Left lung (tissue), 10 donors: ENCODE measurements around the gene RWDD1. TPM values are rescaled to one million over a fixed set of nuclear protein-coding genes. Genes with fewer than 3 reads are reported as not detected.

Experiments
- ATAC-seq: fragments of 200-7000 bp; cut with Tn5 transposase; one replicate; pipeline ENCODE4 v1.9.1; 2020; ENCODE audit warnings: moderate library complexity
- DNase-seq, 4 donors: peaks; one replicate each; pipeline ENCODE4 v3.0.0-alpha.2; 2013 to 2020
- H3K27ac ChIP-seq, 2 donors: fragments of 200-600 bp; sonication (generic) in 1 of 2; one replicate each; pipeline versions ENCODE4 v1.5.0 to v1.8.0; 2020 to 2021
- H3K27me3 ChIP-seq, 2 donors: fragments of 200-600 bp; sonication (generic) in 1 of 2; one replicate each; pipeline versions ENCODE4 v1.5.0 to v1.8.0; 2020 to 2021
- H3K36me3 ChIP-seq, 2 donors: fragments of 200-600 bp; sonication (generic) in 1 of 2; one replicate each; pipeline versions ENCODE4 v1.5.0 to v1.8.0; 2020 to 2021
- H3K4me1 ChIP-seq, 2 donors: fragments of 200-600 bp; one replicate each; pipeline ENCODE4 v1.8.0; 2021
- H3K4me3 ChIP-seq, 2 donors: fragments of 200-600 bp; sonication (generic) in 1 of 2; one replicate each; pipeline versions ENCODE4 v1.5.0 to v1.8.0; 2020 to 2021; ENCODE audit warnings: mild to moderate bottlenecking in 1 of 2
- H3K9me3 ChIP-seq, 2 donors: fragments of 200-600 bp; sonication (generic) in 1 of 2; one replicate each; pipeline versions ENCODE4 v1.5.0 to v1.8.0; 2020 to 2021
- intact Hi-C, 2 donors: fragments of 100-400 bp; cut with DNase I; formaldehyde crosslinking; loops; one replicate each; pipeline versions ENCODE4 v1.11.2 to v1.14.2; 2022
- polyA plus RNA-seq, 6 donors: library from polyadenylated mRNA; unstranded; fragments of 120-200 nt; gene quantifications; one replicate each; pipeline ENCODE4 v1.2.1, GENCODE V29; 2013; ENCODE audit not compliant: insufficient read length in 6 of 6
- total RNA-seq, 2 donors: library from RNA; stranded (reverse); fragmentation: NEBNext Ultra II Directional; extraction: Animal tissue kit (Norgen Biotek cat#: 25700); gene quantifications; one replicate each; pipeline ENCODE4 v1.2.1, GENCODE V29; 2021
- TF ChIP-seq, protein P1 (sequence below), 2 donors: fragments of 200-600 bp; sonication (generic) in 1 of 2; IDR thresholded peaks; one replicate each; pipeline versions ENCODE4 v1.5.0 to v1.8.0; 2021; ENCODE audit warnings: antibody characterized with exemption in 2 of 2
- donor health status: DM: no; HTN: yes; CAD: no.
- donor health status: DM: no; HTN: no; CAD: no.

RWDD1 gene
- total and polyA plus RNA-seq, 8 donors, result 37.0 to 92.4 (median 78.7) TPM

- intact Hi-C loops, result no loop called here
- Histone ChIP-seq H3K4me1 (peaks cover 0 to 6% of the 10 kb centered on the region in 2 donors), H3K9me3 (no peaks in the 10 kb centered on the region), H3K27me3 (no peaks in the 10 kb centered on the region), H3K4me3 (no peak overlapping the region), H3K36me3 (no peaks in the 10 kb centered on the region), H3K27ac (no peak overlapping the region)
- TF ChIP-seq, protein P1, sequence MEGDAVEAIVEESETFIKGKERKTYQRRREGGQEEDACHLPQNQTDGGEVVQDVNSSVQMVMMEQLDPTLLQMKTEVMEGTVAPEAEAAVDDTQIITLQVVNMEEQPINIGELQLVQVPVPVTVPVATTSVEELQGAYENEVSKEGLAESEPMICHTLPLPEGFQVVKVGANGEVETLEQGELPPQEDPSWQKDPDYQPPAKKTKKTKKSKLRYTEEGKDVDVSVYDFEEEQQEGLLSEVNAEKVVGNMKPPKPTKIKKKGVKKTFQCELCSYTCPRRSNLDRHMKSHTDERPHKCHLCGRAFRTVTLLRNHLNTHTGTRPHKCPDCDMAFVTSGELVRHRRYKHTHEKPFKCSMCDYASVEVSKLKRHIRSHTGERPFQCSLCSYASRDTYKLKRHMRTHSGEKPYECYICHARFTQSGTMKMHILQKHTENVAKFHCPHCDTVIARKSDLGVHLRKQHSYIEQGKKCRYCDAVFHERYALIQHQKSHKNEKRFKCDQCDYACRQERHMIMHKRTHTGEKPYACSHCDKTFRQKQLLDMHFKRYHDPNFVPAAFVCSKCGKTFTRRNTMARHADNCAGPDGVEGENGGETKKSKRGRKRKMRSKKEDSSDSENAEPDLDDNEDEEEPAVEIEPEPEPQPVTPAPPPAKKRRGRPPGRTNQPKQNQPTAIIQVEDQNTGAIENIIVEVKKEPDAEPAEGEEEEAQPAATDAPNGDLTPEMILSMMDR (IDR thresholded peaks at IDR 0.05), result no peak
- no peak for ATAC-seq
- no peak for DNase-seq
Observed at GRCh38 chr6:116528780-116529179, 42.5 kb upstream of the RWDD1 start.

DNA sequence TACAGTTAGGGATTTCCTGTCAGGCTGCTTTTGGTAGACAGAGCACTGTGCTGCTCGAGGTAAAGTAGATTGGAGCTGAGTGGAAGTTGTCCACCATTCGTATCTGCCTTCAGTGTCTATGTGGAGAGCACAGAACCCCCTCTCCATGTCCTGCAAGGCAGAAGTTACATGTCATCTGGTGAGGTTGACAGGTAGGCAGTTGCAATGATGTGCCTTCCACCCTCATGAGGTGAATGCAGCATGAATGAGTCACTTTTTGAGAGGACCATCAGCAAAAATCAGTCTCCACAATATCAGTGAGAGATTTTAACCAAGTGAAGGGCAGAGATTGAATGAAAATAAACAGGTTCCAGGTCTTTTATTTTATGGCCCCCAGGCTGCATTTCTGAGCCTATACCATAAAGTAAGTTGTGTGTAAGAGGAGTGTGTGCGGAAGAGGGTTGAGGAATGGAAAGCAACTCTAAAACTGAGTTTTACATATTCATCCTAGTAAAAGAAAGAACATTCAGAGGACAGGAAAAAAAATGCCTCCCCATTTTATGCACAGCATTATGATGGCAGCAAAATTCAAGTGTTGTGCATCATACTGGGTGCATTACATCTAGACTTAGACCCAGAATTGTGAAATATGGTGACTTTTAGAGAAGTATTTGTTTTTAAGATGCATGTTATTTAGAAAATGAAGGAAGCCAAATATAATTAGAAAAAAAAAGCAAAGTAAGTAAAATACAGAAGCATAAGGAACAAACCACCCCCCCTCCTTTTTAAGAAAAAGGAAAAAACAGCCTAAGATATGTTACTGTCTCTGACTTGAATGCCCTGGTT is 41.6 kb upstream of the RWDD1 start:
- TF ChIP-seq, protein P1 (IDR thresholded peaks at IDR 0.05), result no peak
- H3K9me3 ChIP-seq, result no peaks in the 10 kb centered on the region
- H3K4me3 ChIP-seq, result no peak overlapping the region
- ATAC-seq, result no peak
- no peak overlapping the region for H3K27ac ChIP-seq
- DNase-seq, result no peak
- H3K27me3 ChIP-seq, result no peaks in the 10 kb centered on the region
- H3K36me3 ChIP-seq, result no peaks in the 10 kb centered on the region
- peaks cover 0 to 6% of the 10 kb centered on the region in 2 donors for H3K4me1 ChIP-seq
- intact Hi-C loops, result loop anchor here in 1 of 2 donors (10.0 kb wide), 1 partner anchor 245 kb away; no protein-coding TSS in a partner anchor

GRCh38 chr6:116530436-116530835 is 40.9 kb upstream of the RWDD1 start:
- TF ChIP-seq, protein P1 (IDR thresholded peaks at IDR 0.05), result no peak
- Histone ChIP-seq H3K4me1 (peaks cover 0 to 6% of the 10 kb centered on the region in 2 donors), H3K4me3 (no peak overlapping the region), H3K27me3 (no peaks in the 10 kb centered on the region), H3K36me3 (no peaks in the 10 kb centered on the region), H3K27ac (no peak overlapping the region), H3K9me3 (no peaks in the 10 kb centered on the region)
- ATAC-seq (peak; percentile 41), DNase-seq (peak in 2 of 4 donors; percentile 16 to 20)
- intact Hi-C loops, result loop anchor here in 1 of 2 donors (10.0 kb wide), 1 partner anchor 246 kb away; no protein-coding TSS in a partner anchor

GRCh38 chr6:116531675-116532570 is 39.4 kb upstream of the RWDD1 start:
- no peaks in the 10 kb centered on the region for H3K27me3 ChIP-seq
- DNase-seq (peak in 3 of 4 donors; percentile 43 to 68 (median 54)), ATAC-seq (peak; percentile 94)
- H3K4me1 ChIP-seq, result peaks cover 0 to 6% of the 10 kb centered on the region in 2 donors
- H3K4me3 ChIP-seq, result no peak overlapping the region
- no peak overlapping the region for H3K27ac ChIP-seq
- TF ChIP-seq, protein P1 (IDR thresholded peaks at IDR 0.05), result peak; percentile 76 to 78
- no peaks in the 10 kb centered on the region for H3K36me3 ChIP-seq
- H3K9me3 ChIP-seq, result no peaks in the 10 kb centered on the region
- intact Hi-C loops, result loop anchor here in 1 of 2 donors (10.0 kb wide), 1 partner anchor 247 kb away; no protein-coding TSS in a partner anchor
